GM19238 (cell line): Measurements from ENCODE around the gene CAPN9.
"Not testable (repeated sequence)": the region's sequence is repeated elsewhere in the genome, so short reads cannot be mapped to it uniquely, and the experiment has no call there.

Experiments
- DNase-seq: peaks from one replicate; pipeline ENCODE4 v3.0.0; 2011; ENCODE audit warnings: low spot score; ENCODE audit not compliant: insufficient read length

CAPN9 gene

DNA sequence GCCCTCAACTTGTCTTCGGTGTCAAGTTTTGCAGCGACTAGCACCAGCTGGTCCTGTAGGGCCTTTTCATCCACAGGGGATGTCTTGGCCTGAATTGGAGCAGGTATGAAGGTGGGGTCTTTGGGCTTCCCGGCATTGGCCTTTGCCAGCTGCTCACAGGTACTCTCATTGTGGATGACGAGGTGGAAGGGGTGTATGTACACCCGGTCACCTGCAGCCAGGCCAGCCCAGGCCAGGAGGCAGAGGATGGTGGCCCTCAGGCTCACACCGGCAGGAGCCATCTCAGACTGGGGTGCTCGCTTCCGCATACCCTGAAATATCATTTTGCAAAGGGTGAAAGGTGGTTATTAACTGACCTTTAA is 36.7 kb upstream of the CAPN9 start:
- no peak for DNase-seq

DNA sequence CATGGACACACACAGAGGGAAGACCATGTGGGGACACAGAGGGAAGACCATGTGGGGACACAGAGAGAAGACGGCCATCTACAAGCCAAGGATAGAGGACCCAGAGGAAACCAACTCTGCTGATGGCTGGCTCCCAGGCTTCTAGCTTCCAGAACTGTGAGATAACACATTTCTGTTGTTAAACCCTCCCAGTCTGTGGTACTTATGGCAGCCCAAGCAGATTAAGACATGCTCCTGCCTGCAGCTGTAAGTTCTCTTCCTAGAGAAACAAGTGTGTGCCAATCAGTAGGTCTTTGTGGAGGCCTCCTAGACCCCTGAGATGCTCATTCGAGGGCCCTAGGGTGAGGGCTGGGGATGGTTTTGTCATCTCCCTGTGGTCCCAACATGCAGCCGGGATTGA is 35.9 kb upstream of the CAPN9 start:
- no peak for DNase-seq

GRCh38 chr1:230712470-230712942 is 34.7 kb upstream of the CAPN9 start:
- no peak for DNase-seq

DNA sequence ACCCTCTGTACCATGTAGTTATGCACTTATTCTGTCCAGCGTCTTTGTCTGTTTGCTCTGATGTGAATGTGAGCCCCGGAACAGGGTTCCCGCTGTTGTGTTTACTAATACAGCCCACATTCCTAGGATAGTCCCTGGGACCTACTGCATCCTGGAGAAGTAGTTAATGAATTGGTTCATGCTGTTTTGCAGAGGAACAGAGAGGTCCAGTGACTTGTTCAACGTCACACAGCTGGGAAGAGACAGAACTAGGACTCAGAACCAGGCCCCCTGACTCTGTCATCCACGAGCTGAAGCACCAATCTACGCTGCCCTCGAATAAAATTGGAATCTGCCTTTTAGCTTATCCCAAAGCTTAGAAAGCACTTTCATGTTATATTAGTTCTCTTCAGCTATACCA is 34.0 kb upstream of the CAPN9 start:
- DNase-seq: no peak

- DNase-seq: no peak
Measured at GRCh38 chr1:230713547-230713914, 33.7 kb upstream of the CAPN9 start.

DNA sequence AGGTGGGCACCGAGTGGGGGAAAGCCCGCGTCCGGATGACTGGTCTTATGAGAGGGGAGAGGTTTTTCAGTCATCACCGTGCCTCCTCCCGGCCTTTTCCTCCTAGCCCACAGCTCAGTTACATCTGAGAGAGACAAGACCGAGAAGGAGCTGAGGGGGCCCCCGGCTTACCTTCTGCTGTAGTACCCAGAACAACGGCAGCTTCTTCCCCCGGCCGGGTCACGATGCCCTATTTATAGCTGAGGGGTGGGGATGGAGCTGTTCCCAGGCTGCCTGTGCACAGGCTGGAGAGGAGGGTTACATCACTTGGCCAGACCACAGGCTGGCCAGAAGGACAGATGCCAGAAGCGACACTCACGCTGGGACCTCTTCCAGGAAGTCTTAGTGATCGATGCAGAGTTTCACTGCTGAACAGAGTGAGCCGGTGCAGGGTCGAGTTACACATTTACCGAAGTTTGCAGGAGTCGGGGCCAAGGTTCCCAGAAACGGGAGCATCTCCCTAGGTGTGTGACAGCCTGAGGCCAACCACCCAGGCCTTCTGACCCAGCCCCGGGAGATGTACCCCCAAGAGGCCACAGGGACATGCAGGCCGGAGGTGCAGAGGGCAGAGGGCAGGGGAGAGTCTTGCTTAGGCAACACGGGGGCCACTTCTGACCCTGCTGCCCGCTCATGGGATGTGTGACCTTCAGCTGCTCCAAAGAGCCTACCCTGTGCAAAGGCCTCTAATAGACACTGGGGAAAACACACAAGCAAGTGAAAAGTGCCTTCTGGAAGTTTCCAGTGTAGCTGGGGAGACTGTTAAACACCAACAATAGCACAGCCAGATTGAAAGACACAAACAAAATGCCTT is 33.0 kb upstream of the CAPN9 start, which contains the start of gene AGT:
AGT (minus strand) TSS at position 208 of the 850 bp plus-strand sequence. CDS start 3,299 bp downstream, outside the sequence.
- no peak for DNase-seq

- no peak for DNase-seq
Measured at GRCh38 chr1:230715510-230715909, 31.7 kb upstream of the CAPN9 start.

DNA sequence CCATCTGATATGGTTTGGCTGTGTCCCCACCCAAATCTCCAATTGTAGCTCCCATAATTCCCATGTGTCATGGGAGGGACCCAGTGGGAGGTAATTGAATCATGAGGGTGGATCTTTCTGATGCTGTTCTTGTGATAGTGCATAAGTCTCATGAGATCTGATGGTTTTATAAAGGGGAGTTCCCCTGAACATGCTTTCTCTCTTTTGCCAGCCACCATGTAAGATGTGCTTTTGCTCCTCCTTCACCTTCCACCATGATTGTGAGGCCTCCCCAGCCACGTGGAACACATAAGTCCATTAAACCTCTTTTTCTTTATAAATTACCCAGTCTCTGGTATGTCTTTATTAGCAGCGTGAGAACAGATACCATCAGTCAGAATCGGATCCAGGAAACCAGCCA is 30.7 kb upstream of the CAPN9 start:
- DNase-seq: not testable (repeated sequence)

- no peak for DNase-seq
Measured at GRCh38 chr1:230717251-230717650, 29.9 kb upstream of the CAPN9 start.

- not testable (repeated sequence) for DNase-seq
Measured at GRCh38 chr1:230721849-230722522, 25.2 kb upstream of the CAPN9 start.

GRCh38 chr1:230725256-230726012 is 21.8 kb upstream of the CAPN9 start:
- DNase-seq: no peak

DNA sequence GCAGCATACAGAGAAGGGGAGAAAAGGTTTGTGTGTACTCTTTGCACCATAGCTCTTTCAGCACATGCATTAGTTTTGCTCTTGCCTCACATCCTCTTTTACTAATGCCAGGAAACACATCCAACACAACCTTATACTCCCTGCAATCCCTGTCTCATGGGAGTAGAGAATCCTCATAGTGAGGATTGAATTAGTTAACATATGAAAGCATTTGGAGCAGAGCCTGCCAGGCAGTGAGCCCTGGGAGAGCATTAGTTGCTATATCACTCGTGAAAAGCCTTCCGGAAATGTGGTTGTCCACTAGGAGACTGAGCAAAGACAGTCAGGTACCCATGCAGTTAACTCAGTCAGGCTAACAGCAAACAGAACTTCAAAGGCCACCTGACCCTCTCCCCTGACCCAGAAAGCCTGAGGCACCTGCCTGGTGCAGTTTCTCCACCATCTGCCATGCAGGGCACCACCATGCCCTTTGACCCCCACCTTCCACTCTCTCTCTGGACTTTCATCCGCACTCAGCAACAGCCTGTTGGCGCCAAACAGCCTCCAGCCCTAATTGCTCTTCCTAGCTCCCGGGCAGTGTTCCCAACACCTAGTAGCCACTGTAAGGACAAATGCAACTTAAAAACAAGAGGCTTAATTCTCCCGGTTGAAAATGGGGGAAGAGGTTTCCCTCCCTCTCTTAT is 18.3 kb upstream of the CAPN9 start:
- DNase-seq: no peak

DNA sequence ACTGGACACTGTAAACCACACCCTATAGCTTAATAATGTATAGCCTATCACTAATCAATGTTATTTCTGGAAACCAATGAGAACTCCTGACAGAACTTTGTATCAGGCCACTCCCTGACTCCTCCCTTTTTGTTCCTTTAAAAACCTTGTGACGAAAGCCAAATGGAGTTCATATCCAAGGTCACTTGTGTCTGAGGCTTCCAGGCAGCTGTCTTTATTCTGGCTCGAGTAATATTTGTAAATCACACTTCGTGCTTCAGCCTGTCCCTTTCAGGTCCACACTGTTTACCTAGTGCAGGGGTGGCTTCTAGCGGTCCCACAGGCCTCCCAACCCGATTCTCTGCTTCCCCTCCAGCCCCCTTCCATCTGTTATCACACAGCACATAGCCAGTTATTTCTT is 16.2 kb upstream of the CAPN9 start:
- DNase-seq: no peak

DNA sequence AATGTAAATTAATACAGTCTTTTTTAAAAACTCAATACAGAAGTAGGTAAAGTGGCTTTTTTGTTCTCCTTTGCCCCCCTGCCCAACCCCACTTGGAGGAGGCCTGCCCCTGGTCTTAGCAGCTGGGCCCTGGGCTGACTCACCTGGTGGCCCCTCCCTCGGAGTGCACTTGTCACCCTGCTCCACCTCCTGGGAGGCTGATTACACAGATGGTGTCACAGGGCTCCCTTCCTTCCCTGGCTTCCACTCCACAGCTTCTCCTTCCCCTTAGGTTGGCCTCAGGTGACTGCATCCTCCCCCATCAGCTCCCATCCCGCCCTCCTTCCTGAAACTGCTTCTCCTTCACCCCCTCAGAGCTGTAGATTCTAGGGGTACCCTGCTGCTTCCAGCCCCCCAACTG is 11.7 kb upstream of the CAPN9 start:
- DNase-seq: no peak

DNA sequence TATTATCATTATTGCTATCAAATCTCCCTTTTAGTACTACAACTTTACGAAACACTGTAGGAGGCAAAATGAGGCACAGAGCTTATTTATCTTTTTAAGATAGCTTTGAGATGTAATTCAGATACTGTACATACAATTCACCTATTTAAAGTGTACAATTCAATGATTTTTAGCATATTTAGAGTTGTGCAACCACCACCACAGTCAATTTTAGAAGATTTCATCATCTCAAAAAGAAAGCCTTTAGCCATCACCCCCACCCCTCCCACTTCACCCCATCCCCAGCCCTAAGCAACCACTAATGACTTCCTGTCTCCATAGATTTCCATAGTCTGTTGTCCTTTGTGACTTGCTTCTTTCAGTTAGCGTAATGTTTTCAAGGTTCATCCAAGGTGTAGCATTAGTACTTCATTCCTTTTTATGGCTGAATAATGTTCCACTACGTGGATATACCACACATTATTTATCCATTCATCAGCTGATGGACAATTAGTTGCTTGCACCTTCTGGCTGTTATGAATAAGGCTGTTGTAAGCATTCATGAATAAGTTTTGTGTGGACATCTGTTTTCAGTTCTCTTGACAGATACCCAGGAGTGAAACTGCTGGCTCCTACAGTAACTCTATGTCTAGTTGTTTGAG is 9.4 kb upstream of the CAPN9 start:
- no peak for DNase-seq

DNA sequence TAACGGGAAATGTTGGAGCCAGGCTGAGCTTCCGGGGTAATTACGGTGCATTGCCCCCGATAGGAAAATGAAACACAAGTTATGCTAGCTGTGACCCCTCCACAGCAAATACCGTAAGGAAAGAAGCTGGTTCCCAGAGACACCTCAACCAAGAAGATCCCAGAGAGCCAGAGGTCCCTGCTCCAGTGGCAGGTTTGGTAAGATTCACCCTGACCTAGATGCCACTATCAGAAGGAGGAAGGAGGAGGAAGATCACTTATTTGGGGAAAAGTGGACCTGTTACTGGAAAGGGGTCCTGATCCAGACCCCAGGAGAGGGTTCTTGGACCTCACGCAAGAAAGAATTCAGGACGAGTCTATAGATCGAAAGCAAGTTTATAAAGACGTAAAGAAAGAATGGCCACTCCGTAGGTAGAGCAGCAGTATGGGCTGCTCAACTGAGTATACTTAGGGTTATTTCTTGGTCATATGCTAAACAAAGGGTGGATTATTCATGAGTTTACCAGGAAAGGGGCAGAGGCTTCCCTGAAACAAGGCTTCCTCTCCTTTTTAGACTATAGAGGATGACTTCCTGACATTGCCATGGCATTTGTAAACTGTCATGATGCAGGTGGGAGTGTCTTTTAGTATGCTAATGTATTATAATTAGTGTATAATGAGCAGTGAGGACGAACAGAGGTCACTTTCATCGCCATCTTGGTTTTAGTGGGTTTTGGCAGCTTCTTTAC is 7.5 kb upstream of the CAPN9 start:
- DNase-seq: no peak

DNA sequence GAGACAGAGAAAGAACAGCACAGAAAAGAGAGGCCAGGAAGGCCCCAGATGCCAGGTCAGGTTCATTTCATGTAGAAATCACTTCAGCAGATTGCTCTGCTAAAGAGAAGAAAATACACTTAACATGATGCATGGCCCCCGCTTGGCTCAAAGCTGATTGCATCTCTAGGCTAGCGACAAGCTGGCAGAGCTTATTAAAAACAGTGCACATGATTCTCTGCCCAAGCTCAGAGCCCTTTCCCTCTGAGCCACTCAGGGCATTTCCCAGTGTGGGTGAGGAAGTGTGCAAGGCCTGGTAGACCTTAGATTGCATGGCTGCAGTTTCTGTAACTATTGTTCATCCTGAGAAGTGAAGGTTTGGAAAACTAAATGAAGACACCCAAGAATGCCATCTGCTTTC is 3.3 kb upstream of the CAPN9 start:
- no peak for DNase-seq

GRCh38 chr1:230744382-230744781 is 2.8 kb upstream of the CAPN9 start:
- no peak for DNase-seq

- DNase-seq: no peak
Measured at GRCh38 chr1:230745071-230745470, 2.1 kb upstream of the CAPN9 start.

- DNase-seq: no peak
Measured at GRCh38 chr1:230746617-230747016, 571 bp upstream of the CAPN9 start.
